K562 treated with DMSO at 1 percent for 24 hours (cell line): Measurements from ENCODE around the gene CEP41. TPM values are rescaled to one million over a fixed set of nuclear protein-coding genes. Genes with fewer than 3 reads are reported as not detected.

Source experiments
- total RNA-seq: library from RNA; unstranded; fragments of 300-600 nt; gene quantifications from 2 replicates; pipeline ENCODE4 v1.2.3, GENCODE V29; 2022; ENCODE audit warnings: low read depth; ENCODE audit not compliant: insufficient read depth

CEP41 gene
- total RNA-seq, result 3.3 and 4.4 TPM in 2 replicates

GRCh38 chr7:130440527-130441365 is at the start of gene CEP41:
CEP41 (minus strand) TSS chr7:130441016; CDS start chr7:130440966, 50 bp downstream.

GRCh38 chr7:130379921-130380860 is 60.6 kb downstream of the CEP41 start, which contains the start of gene CPA1:
CPA1 (plus strand) TSS chr7:130380494; CDS start chr7:130380521, 27 bp downstream.

GRCh38 chr7:130344271-130344866 is 96.4 kb downstream of the CEP41 start, which contains the start of gene CPA5:
CPA5 (plus strand) TSS chr7:130344816; CDS start chr7:130346486, 1,670 bp downstream.

Other genes with a start within 250 kb of the CEP41 start
- 24.1 and 27.3 TPM in 2 replicates for gene TMEM209, start 235.6 kb downstream of the CEP41 start, total RNA-seq
- not detected in 2 replicates for gene SSMEM1, start 233.2 kb downstream of the CEP41 start, total RNA-seq
- not detected in 2 replicates for gene CPA2, start 174.2 kb downstream of the CEP41 start, total RNA-seq
- not detected in 2 replicates for gene CPA4, start 147.9 kb downstream of the CEP41 start, total RNA-seq
- 6.8 and 8.7 TPM in 2 replicates for gene CPA5, start 96.2 kb downstream of the CEP41 start, total RNA-seq
- not detected in 2 replicates for gene CPA1, start 60.5 kb downstream of the CEP41 start, total RNA-seq
- 0.57 TPM in 1 of 2 replicates, not detected in the other for gene MEST, start 51.1 kb upstream of the CEP41 start, total RNA-seq
- gene COPG2, start 227.7 kb upstream of the CEP41 start, total RNA-seq, result 26.0 and 32.5 TPM in 2 replicates
- not detected in 2 replicates for gene TSGA13, start 245.5 kb upstream of the CEP41 start, total RNA-seq